HG02938 (cell line): ENCODE data around the gene TSC2.
"Not testable (repeated sequence)": the region's sequence is repeated elsewhere in the genome, so short reads cannot be mapped to it uniquely, and the experiment has no call there.

Experiments
- ATAC-seq: cut with Tn5 transposase; IDR thresholded peaks from one replicate; pipeline ENCODE4 v1.9.1; 2021; ENCODE audit warnings: mild to moderate bottlenecking, moderate library complexity; ENCODE audit not compliant: unreplicated experiment

TSC2 gene

GRCh38 chr16:2009791-2010510 is 37.8 kb upstream of the TSC2 start, which contains the start of gene ZNF598:
ZNF598 (minus strand) TSS chr16:2009821.
- peak; percentile 57 for ATAC-seq

GRCh38 chr16:2011726-2012125 is 36.1 kb upstream of the TSC2 start:
- not testable (repeated sequence) for ATAC-seq

DNA sequence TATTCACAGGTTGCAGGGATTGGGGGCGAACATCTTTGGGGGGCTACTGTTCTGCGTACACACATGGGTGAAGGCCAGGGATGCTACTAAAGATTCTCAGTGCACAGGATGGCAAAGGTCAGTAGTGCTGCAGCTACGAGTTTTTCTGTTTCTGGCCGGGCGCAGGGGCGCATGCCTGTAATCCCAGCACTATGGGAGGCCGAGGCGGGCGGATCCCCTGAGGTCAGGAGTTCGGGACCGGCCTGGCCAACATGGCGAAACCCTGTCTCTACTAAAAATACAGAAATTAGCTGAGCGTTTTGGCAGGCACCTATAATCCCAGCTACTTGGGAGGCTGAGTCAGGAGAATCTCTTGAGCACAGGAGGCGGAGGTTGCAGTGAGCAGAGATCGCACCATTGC is 34.3 kb upstream of the TSC2 start:
- no peak for ATAC-seq

DNA sequence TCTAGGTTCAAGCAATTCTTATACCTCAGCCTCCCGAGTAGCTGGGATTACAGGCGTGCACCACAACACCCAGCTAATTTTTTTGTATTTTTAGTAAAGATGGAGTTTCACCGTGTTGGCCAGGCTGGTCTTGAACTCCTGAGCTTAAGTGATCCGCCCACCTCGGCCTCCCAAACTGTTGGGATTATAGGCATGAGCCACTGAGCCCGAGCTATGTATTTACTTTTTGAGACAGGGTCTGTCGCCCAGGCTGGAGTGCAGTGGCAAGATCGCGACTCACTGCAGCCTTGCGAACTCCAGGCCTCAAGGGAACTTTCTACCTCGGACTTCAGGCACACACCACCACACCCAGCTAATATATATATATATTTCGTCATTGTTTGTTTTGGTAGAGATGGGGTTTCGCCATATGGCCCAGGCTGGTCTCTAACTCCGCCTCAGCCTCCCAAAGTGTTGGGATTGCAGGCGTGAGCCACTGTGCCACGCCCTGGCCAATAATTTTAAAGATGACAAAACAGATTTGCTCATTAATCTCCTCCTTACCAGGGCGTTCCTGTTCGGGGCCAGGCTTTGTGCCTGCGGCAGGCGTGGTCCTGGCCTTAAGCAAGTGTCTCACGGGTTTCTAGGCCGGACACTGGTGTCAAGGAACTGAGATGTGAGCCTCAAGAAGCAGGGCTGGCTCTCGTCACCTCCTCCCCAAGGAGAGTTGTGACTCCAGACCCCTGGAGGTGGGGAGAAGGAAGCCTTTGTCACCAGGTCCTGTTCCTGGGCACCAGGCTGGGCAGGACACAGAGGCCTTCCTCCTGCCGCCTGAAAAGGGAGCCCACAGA is 32.5 kb upstream of the TSC2 start:
- ATAC-seq = no peak

DNA sequence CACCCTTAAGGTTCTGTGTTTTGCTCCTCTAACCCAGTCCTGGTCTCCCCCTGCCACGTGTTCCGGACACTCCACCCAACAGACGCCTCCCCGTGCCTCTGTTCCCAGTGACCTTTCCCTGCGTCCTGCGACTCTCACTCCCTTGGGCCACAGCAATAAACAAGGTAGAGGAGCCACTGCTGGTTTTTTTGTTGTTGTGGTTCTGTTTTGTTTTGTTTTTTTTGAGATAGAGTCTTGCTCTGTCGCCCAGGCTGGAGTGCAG is 31.9 kb upstream of the TSC2 start:
- ATAC-seq = no peak

GRCh38 chr16:2016407-2016922 is 31.3 kb upstream of the TSC2 start:
- ATAC-seq = no peak

DNA sequence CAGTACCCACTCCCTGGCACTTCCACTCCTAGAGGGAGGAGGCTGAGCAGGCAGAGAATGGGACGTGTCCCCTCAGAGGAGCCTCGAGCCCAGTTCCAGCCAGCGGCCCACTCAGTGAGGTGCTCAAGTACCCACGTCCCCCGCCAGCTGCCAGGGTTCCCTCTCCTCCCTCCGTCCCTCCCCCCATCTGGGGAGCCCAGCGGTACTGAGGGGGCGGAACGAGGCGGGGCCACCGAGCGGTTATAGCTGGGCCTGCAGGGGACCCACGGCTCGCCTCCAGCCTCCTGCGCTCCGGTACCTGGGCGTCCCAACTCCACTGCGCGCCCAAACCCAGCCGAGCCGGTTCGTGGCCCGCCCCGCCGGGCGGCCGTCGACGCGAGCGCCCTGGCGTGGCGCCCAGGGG is 28.3 kb upstream of the TSC2 start, which contains the start of gene NPW:
Gene NPW (plus strand): TSS at position 268 of the 403 bp plus-strand sequence.
- ATAC-seq = no peak

GRCh38 chr16:2019921-2020831 is 27.6 kb upstream of the TSC2 start:
- no peak for ATAC-seq

GRCh38 chr16:2022723-2023091 is 25.1 kb upstream of the TSC2 start:
- ATAC-seq = no peak

GRCh38 chr16:2023092-2024031 is 24.4 kb upstream of the TSC2 start:
- ATAC-seq = no peak

GRCh38 chr16:2024032-2024420 is 23.8 kb upstream of the TSC2 start:
- ATAC-seq = no peak

GRCh38 chr16:2025251-2025650 is 22.5 kb upstream of the TSC2 start:
- no peak for ATAC-seq

DNA sequence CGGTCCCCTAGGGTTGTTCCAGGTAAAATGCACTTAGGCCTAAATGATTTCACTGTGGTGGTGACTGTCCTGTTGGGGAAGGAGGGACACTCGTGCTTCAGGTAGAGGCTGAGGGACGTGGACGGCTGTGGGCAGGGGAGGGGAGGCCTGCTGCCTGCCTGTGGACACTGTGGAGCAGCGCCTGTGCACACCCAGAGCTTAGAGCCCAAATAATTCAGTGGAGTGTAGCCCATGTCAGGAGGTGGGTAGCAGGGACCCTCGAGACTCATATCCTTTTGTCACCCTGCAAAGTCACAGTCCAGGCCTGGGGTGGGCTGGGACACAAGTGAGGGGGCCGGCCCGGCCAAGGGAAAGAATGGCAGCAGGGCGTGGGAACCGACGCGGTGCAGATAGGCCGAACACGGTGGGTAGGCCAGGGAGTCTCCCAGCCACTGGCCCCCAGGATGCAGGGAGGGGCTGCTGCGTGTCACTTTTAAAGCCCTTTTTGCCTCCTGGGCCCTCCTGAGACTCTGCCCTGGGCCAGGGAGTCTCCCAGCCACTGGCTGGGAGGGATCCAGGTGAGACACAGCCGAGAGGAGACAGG is 21.8 kb upstream of the TSC2 start:
- ATAC-seq = no peak

DNA sequence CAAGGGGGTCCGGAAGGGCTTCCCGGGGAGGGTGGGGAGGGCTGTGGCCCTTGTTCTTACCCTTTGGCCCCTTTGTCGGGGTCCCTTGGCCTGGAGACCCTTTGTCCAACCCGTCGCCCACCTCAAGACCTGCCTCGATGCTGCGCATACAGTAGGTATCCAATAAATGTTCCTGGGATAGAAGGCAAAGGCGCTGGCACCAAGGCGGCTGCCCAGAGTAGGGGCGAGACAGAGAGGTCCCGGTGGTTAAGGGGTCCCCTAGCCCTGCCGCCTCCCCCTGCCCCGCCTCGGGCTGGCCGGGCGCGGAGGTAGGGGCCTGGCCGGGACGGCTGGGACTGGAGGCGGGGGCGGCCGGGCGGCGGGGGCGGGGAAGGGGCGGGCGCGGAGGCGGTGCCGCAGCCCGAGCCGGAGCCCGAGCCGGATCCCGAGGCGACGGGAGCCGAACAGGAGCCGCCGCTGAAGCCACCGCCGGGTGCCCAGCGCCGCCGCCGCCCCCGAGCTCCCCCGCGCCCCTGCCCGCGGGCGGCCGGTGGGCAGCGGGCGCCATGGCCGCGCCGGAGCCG is 21.2 kb upstream of the TSC2 start, which contains the start of gene NHERF2:
Gene NHERF2 (plus strand): TSS at position 442 of the 563 bp plus-strand sequence. CDS start 104 bp downstream, at position 546.
- ATAC-seq = no peak

DNA sequence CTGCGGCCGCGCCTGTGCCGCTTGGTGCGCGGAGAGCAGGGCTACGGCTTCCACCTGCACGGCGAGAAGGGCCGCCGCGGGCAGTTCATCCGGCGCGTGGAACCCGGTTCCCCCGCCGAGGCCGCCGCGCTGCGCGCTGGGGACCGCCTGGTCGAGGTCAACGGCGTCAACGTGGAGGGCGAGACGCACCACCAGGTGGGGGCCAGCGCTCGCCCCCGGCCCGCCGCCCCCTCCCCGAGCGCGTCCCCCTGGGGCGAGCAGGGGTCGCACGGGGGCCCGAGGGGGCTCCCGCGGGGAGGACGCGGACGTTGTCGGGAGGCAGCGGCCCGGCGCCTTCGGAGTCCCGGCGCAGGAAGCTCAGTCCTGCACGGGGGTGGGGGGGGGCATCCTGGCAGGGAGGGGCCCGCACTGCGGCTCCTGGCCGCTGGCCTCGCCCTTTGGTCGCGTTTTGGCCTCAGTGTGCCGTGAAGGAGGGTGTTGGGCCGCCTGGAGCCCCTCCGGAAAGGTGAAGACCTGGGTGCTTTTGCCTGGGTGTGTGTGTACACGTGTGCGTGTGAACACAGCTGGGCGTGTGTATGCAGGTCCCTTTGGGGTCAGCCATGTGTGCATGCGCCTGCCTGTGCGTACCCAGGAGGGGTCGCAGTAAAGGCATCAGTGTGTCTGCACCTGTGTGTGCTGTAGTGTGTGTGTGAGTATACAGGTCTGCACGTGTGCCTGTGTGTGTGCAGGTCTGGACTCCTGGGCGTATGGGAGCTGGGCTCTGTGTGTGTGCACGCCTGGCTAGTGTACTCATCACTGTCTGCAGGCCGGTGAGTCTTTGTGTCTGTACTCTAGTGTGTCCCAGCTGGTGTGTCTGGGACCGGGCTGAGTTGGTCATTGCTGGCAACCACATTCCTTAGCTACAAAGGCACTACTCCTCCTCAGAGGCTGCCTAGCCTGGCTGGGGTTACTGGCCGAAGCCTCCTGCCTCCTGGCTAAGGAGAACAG is 20.5 kb upstream of the TSC2 start:
- ATAC-seq = no peak

- ATAC-seq = no peak
These were observed 19.6 kb upstream of the TSC2 start for GRCh38 chr16:2028146-2028545.

- ATAC-seq = no peak
These were observed 19.1 kb upstream of the TSC2 start for GRCh38 chr16:2028620-2029220.

DNA sequence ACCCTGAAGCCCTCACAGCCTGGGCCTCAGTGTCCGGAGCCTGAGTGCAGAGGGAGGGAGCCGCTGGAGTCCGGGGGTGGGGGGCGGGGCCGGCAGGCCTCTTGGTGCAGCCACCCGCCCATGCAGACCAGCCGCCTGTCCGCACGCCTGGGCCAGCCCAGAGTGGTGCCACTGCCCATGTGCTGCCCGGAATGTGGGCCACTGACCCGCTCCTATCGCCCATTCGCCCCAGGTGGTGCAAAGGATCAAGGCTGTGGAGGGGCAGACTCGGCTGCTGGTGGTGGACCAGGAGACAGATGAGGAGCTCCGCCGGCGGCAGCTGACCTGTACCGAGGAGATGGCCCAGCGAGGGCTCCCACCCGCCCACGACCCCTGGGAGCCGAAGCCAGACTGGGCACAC is 18.4 kb upstream of the TSC2 start:
- ATAC-seq = no peak
